NCI-H146 treated with DMSO at 0.1 percent for 48 hours (cell line): Measurements from ENCODE around the gene HDAC5.
A peak's percentile ranks its signal among the peaks of the same experiment; 100 is the strongest.

ENCODE experiments used
- DNase-seq: peaks from one replicate; lab custom pipeline; 2025; ENCODE audit not compliant: unreplicated experiment; lab: John Stamatoyannopoulos, UW

Gene HDAC5

DNA sequence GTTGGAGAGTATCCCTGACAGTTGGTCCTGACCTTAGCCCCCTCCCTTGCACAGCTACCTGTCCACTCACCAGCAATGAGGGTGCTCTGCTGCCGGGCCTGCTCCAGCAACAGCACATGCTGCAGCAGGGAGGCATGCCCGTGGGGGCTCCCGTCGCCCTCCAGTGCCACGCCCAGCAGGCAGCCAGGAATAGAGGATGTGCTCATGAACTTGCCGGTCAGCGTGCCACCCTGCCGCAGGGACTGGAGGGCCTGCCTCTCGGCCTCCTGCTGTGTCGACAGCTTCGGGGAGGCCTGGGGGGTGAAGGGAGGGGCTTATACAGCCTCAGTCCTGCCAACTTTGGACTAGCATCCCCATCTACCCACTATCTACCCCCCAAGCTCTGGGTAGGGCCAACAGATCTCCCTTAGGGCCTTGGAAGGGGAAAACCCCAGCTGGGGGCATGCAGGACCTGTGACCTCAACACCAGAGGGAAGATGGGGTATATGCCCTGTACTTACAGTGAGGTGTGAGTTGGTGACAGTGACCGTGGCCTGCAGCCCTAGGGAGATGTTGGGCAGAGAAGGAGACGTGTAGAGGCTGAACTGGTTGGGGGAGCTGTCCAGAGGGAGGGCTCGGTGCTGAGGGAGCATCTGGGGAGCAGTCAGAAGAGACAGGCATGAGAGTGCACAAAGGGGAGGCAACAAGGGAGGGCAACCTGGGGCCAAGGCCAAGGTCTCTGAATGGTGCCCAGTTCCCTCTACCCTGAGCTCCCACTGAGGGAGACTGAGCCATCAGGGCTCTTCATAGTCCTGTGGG is 32.0 kb downstream of the HDAC5 start:
- no peak for DNase-seq

DNA sequence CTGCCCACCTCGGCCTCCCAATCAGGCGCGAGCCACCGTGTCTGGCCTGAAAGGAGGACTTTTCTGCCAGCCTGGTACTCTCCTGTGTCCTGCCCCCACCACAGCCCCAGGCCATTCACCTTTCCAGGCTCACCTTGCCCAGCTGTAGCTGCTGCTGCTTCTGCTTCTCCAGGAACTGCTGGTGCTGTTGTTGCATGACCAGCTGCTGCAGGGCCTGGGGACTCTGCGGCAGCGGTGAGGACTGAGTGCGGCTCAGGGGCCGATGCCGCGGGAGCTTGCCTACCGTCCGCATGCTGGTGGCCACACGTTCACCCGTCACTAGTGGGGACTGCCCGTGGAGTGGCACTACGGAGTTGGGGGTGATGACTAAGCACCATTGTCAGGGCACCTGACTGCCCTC is 35.2 kb downstream of the HDAC5 start:
- DNase-seq = no peak

DNA sequence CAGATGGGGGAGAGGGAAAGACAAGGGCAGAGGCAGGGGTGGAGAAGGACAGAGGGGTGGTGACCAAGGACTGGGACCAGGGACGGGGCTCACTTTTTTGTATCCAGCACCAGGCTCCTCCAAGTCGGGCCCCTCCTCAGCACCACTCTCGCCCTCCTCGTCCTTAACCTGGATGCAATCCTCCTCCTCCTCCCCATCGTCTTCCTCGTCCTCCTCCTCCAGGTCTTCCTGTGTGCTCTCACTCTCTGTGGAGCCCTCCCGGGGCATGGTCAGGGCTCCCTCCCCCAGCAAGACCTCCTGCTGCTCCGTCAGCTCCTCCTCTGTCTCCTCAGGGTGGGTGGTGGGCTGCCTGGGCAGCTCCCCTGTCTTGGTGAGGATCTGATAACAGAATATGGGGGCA is 36.1 kb downstream of the HDAC5 start:
- no peak for DNase-seq

DNA sequence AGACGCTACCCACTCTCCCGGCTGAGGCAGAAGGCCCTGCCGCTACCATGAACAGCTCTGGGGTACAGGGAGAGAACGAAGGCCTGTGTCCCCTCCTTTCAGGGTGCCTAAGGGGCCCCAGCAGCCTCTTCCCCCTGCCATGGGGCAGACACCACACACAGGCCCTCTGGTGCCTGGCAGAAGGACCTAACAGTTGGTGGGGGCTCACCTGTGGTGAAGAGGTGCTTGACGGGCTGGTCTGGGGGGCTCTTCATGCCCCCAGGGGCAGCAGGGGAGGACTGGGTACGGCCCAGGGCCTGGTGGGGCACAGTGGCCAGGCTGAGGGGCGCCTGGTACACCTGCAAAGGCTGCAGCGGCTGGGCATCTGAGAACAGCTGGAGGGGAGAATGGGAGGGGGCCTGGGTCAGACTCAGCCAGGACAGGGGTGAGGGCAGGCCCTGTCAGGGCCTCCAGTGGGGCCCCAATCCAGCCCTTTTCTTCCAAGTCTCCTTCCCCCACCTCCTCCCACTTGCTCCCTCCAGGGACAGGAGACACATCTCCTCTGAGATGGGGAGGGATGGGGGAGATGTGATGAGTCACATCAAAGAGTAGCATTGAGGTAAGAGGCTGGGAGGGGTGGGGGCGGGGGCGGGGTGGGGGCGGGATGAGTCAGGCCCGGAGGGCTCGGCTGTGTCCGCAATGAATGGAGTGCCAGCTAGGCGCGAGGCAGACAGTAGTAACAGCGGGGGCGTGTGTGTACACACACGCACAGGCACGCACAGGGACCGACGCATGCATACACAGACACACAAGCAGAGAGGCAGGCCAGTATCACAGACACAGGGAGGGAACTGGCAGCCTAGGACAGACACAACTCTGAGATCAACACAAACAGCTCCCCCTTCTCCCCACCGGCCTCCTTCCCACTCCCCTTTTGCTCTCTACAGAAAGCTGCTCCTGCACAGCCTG is 36.8 kb downstream of the HDAC5 start:
- DNase-seq = no peak

DNA sequence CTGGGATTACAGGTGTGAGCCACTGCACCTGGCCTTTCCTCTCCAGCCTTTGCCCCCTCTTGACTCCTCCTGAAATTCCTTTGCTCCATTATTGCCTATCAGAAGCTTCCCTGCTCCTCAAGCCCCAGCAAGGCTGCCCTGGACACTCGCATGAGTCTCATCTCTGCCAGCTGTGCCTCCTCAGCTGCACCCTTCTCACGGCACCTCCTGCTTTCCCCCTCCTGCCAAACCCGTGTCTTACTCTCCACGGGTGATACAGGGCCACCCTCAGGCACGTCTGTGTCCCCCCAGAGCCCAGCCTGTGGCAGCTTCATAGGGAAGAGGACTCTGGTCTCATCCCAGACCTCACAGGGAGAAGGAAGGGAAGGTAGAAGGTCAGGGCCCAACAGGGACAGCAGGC is 37.5 kb downstream of the HDAC5 start:
- DNase-seq = no peak

DNA sequence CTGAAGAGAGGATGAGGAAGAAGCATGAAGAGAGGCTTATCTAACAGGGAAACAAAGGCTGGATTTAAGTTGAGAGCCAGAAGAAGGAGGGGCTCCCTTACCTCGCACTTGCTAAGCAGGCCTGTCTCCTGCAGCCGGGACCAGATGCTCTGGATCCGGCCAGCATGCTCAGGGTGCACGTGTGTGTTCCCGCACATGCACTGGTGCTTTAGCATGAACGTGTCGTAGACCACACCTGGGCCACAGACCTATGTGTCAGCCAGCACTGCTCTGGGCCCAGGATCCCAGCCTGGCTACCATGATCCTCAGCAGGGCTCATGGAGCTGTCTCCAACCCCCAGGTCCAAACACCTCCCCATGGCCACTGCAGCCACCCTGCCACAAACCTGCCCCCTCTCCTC is 38.5 kb downstream of the HDAC5 start:
- DNase-seq = no peak

DNA sequence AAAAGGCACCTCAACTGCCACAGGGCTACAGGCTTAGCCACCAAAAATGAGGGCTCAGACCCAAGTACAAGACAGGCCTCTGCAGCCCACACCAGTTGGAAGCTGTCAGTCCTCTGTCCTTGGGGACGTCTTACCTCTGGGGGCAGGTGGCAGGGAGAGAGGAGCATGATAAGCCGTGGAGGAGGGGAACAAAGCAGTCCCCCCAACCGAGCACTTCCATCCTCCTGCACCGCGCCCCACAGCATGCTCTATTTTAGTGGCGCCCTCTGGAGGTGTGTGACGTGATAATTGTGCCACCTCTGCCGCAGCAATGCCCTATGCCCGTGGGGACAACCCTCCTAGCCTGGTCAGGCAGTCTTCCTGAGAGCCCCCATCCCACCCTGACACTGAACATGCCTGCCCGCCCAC is 39.3 kb downstream of the HDAC5 start:
- no peak for DNase-seq

DNA sequence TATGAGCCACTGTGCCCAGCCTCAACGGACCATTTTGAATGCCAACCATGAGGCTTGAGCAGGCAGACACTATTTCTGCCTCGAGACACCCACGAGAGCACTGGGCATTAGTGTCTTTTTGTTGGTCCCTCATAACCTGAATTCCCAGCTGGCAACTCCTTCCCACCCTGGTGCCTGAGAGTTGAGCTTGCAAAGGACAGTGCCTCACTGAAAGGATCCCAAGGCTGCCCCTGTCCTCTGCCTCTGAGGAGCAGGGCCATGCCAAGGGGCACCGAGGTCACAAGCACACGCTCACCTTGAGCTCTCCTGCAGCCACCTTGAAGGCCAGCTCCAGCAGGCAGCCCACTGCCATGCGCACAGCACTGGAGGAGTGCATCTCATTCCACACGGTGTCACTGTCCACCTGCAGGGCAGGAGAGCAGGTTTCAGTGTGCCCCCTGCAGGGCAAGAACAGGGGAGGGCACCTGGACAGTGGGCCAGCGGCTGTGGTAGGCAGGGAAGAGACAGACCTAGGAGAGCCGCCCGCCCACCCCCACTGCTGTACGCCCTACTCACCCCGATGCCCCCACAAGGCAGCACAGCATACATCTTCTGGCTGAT is 40.1 kb downstream of the HDAC5 start:
- peak; percentile 26 for DNase-seq

DNA sequence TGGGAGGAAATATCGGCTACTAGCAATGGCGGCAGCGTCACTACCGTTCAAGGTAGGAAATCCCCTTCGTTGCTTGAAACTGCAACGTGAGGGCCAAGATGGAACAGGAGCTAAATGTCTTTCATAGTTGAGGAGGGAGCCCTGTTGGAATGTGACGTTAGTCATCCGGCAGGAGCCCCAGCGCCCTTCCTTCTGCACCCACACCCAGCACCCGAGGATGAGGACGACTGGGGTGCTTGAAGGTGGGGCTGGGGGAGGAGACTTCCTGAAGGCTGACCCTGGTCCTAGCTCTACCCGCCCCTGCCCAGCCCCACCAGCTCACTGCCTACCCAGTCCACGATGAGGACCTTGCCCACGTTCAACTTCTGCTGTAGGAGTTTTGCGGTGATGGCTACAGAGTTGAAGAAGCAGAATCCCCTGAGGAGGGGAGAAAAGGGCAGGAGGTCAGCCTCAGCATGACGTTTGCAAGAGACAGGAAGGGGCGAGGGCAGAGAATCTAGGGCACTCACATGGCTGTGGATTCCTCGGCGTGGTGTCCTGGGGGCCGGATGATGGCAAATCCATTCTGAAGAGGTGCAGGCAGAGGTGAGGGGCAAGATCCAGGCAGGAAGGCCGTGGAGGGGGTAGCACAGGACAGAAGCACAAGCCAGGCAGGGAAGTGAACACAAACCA is 41.0 kb downstream of the HDAC5 start:
- DNase-seq = no peak

DNA sequence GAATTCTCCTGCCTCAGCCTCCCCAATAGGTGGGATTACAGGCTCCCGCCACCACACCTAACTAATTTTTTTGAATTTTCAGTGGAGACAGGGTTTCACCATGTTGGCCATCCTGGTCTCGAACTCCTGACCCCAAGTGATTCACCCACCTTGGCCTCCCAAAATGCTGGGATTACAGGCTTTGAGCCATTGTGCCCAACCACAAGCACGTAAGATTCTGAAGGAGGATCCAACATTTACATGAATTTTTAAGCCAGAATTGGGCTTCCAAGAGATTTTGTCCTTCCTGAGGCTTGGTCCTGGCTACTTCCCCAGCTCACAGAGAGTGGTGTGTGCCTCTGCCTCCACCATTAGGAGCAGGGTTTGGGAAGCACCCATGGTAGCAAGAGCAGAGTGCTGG is 41.8 kb downstream of the HDAC5 start:
- DNase-seq = no peak

DNA sequence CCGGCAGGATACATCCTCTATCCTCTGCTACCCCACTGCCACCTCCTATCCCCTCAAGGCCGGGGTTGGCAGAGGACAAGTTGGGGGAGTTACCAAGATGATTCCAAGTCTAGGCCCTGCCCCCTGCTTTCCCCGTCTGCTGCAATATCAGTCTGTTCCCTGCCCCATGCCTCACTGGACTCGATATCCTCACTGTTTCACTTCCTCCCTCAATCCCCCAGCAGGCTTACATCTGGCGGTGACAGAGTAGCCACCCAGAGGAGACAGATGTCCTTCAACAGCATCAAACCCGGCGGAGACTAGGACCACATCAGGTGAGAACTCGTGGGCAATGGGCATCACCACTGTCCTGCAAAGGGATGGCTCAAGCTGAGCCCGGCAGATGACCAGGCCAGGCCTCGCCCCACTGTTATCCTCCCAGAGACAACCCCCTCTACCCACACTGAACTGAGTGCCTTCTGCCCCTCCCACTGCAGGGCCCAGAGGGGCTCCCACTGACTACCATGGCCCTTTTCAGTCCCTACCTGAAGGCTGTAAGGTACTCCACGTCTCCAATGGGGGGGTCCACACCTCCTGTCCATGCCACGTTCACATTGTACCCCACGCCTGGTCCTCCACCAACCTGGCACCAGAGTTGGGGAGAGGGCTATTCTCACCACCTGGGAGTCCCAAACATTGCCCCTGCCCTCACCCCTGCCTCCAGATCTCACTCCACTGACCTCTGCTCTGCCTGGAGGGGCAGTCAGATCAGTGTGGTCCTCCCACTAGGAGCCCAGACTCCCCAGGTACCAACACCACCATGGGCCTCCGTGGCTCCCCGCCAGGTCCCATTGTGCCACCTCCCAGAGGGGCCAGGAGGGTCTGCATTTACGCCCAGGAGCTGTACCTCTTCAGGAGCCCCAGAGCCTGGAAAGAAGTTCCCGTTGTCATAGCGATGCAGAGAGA is 43.3 kb downstream of the HDAC5 start:
- no peak for DNase-seq

DNA sequence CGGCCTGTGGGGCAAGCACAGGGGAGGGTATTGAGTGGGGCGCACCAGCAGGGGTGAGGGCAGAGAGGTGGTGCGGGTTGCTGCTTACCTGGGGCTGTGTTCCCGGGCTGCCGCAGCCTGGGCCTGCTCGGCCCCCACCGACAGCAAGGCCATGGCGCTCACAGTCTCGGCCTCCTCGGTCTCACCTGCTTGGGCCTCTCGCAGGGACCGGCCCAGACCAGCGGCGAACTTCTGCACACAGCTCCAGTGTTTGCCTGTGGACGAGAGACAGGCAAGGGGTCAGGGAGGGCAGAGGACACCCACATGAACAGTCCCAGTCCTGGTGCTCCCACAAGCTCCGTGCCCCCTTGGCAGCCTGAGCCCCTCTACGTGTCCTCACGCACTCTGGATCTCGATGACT is 45.0 kb downstream of the HDAC5 start:
- no peak for DNase-seq

DNA sequence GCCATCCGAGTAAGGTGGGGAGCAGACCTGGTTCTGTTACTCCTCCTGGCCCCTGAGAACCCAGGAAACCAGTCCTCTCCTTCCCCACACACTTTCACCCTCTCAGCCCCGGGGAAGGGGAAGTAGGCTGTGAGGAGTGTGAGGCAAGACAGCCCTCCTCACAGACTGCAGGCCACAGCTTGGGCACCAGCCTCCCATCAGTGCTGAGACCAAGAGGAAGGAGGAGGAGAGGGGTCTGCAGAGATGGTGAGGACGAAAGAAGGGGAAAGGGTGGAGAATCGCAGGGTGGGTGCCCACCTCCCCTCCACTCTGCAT is 45.9 kb downstream of the HDAC5 start:
- no peak for DNase-seq

DNA sequence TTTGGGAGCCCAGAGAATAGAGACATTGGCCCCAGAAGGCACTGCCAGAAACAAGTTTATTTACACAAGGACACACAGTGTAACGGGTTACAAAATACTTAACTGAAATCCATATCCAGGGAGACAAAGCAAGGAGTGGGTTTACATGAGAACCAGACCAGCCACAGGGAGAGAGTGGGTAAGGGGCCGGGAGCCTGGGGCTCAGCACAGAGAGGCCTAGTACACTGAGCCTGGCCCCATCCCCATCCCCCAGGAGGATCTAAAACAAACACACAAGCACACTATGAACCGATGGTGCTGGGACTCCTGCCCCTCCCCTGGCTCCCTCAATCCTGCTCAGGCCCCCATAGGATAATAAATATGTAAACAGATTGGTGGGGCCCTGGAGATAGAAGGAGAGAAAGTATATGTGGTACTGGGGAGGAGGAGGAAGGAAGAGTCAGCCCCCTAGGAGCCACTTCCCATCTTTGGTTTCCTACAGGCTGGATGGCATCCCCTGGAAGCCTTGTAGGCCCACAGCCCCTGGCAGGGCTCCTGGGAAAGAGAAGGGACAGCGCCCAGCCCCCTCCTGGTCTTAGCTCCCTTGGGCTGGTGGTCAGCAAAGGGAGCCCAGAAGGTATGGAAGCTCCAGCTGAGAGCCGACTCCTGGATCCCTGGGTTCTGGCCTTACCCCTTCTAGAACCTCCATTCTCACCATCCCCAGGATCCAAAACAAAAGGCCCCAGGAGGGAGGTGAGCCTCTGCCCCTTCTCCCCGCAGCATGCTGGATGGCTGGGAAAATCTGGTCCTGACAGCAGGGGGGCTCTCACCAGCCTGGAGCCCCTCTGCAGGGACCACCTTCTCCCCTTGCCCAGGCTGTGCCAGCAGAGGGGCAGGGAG is 46.5 kb downstream of the HDAC5 start:
- DNase-seq = no peak

DNA sequence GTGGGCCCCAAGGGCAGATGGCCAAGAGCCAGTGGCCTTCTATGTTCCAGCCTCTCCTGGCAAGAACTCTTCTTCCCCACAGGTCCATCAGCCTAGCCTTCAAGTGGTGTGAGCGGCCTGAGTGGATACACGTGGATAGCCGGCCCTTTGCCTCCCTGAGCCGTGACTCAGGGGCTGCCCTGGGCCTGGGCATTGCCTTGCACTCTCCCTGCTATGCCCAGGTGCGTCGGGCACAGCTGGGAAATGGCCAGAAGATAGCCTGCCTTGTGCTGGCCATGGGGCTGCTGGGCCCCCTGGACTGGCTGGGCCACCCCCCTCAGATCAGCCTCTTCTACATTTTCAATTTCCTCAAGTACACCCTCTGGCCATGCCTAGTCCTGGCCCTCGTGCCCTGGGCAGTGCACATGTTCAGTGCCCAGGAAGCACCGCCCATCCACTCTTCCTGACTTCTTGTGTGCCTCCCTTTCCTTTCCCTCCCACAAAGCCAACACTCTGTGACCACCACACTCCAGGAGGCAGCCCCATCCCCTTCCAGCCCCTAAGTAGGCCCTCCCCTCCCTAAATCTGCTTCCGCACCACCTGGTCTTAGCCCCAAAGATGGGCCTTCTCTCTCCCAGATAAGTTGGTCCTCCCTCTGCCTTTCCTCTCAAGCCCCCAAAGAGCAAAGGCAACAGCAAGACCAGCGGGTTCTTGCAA is 47.7 kb downstream of the HDAC5 start:
- DNase-seq = no peak

DNA sequence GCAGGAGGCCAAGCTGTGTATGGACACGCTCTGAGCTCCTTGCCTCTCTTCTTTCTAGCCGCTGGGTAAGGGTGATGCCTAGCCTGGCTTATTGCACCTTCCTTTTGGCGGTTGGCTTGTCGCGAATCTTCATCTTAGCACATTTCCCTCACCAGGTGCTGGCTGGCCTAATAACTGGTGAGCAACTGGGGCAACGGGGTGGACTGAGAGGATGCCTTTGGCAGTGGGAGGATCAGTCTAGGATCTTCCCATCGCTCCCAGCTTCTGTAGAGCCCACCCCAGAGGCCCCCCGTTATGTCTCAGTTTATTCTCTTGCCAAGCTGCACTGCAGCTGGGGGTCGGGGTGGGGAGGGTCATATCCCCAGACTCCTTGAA is 48.5 kb downstream of the HDAC5 start:
- no peak for DNase-seq

DNA sequence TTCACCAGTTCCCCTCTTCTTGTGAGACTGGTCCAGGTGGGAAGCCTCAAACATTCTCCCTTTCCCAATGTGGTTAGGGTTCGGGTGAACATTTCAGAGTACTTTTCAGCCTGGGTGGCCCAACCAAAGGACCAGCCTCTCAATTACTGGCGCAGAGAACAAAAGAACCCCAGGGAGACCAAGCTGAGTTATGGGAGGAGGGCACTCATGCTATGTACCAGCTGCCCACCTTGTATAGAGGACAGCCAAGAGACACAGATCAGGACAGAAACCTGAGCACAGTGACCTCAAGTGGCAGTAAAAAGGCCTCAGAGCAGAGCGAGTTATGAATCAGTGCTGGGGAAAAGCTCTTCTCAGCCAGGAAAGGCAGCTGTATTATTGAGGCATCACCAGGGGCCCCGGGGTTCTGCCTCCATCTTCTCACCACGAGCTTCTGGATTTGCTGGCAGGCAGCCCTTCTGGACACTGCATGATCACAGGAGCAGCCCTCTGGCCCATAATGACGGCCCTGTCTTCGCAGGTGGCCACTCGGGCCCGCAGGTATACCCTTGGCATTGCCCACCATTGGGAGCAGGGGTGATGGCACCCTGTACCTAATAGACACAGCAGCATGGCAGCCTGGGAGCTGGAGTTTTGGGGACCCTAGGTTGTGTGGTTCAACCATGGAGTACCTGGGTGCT is 49.1 kb downstream of the HDAC5 start:
- no peak for DNase-seq

DNA sequence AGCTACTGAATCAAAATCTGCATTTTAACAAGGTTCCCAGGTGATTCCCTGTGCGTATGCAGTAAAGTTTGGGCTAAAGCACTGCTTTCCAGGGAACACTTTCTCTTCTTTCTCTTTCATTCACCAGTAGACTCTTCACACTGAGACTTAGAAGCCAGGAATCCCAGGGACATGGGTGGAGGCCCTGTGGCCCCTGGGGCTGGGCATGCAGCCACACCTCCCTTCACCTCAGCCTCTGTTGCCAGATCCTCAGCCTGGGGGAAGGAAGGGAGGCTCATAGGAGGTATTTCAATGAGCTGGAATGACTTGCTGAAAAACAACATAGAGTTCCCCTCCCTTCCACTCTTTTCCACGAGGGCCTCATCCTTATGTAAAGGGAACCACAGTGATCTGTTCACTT is 51.7 kb downstream of the HDAC5 start:
- DNase-seq = no peak
